ENCODE measurements around the gene RAD52. TPM values are rescaled to one million over a fixed set of nuclear protein-coding genes. Genes with fewer than 3 reads are reported as not detected.

Gene RAD52
- total RNA-seq (2014; rRNA removed; shearing (Covaris generic); ENCODE audit: low replicate concordance), result 14.9 and 23.5 TPM in 2 replicates

DNA sequence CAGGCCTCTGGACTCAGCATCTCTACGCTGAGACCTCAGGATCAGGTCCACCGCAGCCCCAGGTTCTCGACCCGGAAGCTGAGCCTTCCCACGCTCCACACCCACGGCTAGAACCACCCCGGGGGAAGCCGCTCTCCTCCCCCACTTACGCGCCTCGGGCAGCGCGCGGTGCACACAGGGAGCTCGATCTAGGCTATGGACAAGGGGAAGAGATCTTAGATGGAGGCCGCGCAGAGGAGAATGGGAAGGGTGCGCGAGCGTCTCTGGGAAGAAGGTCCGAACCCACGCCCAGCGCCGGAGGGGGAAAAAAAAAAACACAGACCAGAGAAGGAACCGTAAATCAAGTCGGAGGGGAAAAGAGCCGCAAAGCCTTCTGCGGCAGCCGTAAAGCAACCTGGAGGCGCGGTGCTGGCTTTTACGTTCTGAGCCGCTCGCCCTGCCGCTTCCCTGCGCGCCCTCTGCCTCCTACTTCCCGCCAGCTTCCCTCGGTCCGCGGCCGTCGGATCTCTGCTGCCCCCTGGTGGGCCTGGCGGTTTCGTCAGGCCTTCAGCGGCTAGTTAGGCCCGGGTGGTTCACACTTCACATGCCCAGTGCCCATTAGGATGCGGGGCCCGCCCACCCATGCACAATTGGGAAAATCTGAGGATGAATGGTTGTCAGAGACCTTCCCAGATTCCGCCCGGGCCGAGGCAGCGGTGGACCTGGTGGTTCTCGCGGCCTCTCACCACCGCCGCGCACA lies at the start of gene RAD52:
Gene RAD52 (minus strand): TSS at position 242 of the 739 bp plus-strand sequence. CDS start 16,636 bp downstream, outside the sequence.
- peak within 1 kb of the TSS; percentile 70 for H3K4me3 ChIP-seq (ENCODE audit: low read length)
- DNase-seq, result peak; percentile 99
- peak within 1 kb of the TSS; percentile 85 for H3K4me2 ChIP-seq (ENCODE audit: low read depth, low read length, poor library complexity, severe bottlenecking)

DNA sequence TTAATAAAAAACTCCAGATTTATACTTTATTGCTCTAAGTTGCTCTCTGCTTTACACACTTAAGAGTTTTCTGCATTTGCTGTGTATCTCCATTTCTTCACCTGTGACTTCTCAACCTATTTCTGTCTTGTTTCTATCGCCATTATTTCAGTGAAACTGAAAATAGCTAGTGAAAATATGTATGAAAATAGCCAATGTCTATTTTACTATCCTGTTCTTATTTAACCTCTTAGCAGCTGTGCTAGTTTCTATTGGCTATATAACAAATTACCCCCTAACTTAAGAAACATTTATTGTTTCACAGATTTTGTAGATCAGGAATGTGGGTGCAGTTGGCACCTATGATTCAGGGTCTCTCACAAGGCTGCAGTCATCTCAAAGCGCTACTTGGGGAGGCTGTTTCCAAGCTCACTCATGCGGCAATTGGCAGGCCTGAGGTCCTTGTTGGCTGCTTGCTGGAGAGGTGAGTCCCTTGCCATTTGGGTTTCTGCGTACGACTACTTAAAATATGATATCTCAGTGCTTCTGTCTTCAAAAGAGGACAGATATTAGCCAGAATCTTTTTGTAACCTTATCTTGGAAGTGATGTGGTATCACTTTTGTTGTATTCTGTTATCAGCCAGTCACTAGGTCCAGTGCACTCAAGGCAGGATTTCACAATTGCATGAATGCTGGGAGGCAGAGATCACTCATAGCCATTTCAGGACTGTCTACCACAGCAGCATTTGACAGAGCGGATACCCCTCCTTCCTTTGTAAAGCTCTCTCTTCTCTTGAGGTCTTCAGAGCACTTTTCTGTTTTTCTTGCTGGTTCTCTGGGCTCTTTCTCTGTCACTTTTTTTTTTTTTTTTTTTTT lies 48.8 kb upstream of the RAD52 start:
- no peaks in the 10 kb centered on the region for H3K36me3 ChIP-seq (ENCODE audit: insufficient read depth, low read length)
- peak overlapping the region; percentile 40; the same call in 1 of the 2 replicates for H3K9ac ChIP-seq (ENCODE audit: low read length)
- H3K79me2 ChIP-seq (ENCODE audit: low read length), result no peaks in the 10 kb centered on the region
- no peaks in the 10 kb centered on the region for H3K9me2 ChIP-seq (replicated peaks; ENCODE audit: insufficient read depth, low read length)
- H3K4me1 ChIP-seq (ENCODE audit: low read length), result peaks cover 21% of the 10 kb centered on the region
- H2AFZ ChIP-seq (ENCODE audit: low read length), result no peak overlapping the region
- H3K27ac ChIP-seq (ENCODE audit: low read length), result no peak overlapping the region
- H3K4me3 ChIP-seq (ENCODE audit: low read length), result peak overlapping the region; percentile 9; the same call in 1 of the 2 replicates
- H3K9me3 ChIP-seq (ENCODE audit: low read length), result no peaks in the 10 kb centered on the region
- H3K4me2 ChIP-seq (ENCODE audit: low read depth, low read length, poor library complexity, severe bottlenecking), result peak overlapping the region; percentile 66
- peaks cover 7% of the 10 kb centered on the region for H4K20me1 ChIP-seq (ENCODE audit: insufficient read depth, low read depth, low read length)
- no peaks in the 10 kb centered on the region for H3K27me3 ChIP-seq (ENCODE audit: low read length)
- DNase-seq, result peak; percentile 52

More for the DNA sequence above, at the start of gene RAD52:
- Histone ChIP-seq H3K27me3 (ENCODE audit: low read length) (no peaks in the 10 kb centered on the region), H4K20me1 (ENCODE audit: insufficient read depth, low read depth, low read length) (no peaks in the 10 kb centered on the region), H3K36me3 (ENCODE audit: insufficient read depth, low read length) (no peaks in the 10 kb centered on the region), H3K4me1 (ENCODE audit: low read length) (peaks cover 26% of the 10 kb centered on the region), H3K27ac (ENCODE audit: low read length) (peak within 1 kb of the TSS; percentile 80), H2AFZ (ENCODE audit: low read length) (peak within 1 kb of the TSS; percentile 95), H3K9me3 (ENCODE audit: low read length) (no peaks in the 10 kb centered on the region), H3K9me2 (replicated peaks; ENCODE audit: insufficient read depth, low read length) (no peaks in the 10 kb centered on the region), H3K9ac (ENCODE audit: low read length) (peak within 1 kb of the TSS; percentile 80), H3K79me2 (ENCODE audit: low read length) (peaks cover 39% of the 10 kb centered on the region)

DNA sequence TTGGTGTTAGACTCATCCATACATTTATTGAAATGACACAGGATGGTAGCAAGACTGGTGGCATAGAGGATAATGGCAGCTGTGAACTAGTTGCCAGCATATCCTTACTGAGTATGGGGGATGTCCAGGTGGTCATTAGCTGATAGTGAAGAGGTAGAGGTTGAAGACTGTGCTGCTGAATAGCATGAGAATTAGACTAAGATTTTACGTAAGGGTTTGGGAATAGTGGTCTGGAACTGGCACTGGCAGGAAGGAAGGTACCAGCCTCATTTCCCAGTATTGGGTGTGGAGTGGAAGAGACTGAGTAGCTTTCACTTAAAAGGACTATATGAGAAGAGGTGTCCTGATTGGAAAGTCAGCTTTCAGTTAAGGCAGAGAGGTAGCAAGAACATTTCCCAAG lies 48.0 kb upstream of the RAD52 start:
- H3K4me2 ChIP-seq (ENCODE audit: low read depth, low read length, poor library complexity, severe bottlenecking), result peak overlapping the region; percentile 66
- 0 out of 2 replicates have a peak, but pooled peaks cover 2% of the 10 kb centered on the region for H3K79me2 ChIP-seq (ENCODE audit: low read length)
- H3K9me3 ChIP-seq (ENCODE audit: low read length), result no peaks in the 10 kb centered on the region
- no peak overlapping the region for H3K4me3 ChIP-seq (ENCODE audit: low read length)
- H3K27me3 ChIP-seq (ENCODE audit: low read length), result no peaks in the 10 kb centered on the region
- no peak overlapping the region for H3K9ac ChIP-seq (ENCODE audit: low read length)
- peaks cover 10% of the 10 kb centered on the region for H4K20me1 ChIP-seq (ENCODE audit: insufficient read depth, low read depth, low read length)
- peaks cover 22% of the 10 kb centered on the region for H3K4me1 ChIP-seq (ENCODE audit: low read length)
- H3K27ac ChIP-seq (ENCODE audit: low read length), result no peak overlapping the region
- DNase-seq, result no peak
- H3K9me2 ChIP-seq (replicated peaks; ENCODE audit: insufficient read depth, low read length), result no peaks in the 10 kb centered on the region
- H3K36me3 ChIP-seq (ENCODE audit: insufficient read depth, low read length), result no peaks in the 10 kb centered on the region
- H2AFZ ChIP-seq (ENCODE audit: low read length), result no peak overlapping the region

DNA sequence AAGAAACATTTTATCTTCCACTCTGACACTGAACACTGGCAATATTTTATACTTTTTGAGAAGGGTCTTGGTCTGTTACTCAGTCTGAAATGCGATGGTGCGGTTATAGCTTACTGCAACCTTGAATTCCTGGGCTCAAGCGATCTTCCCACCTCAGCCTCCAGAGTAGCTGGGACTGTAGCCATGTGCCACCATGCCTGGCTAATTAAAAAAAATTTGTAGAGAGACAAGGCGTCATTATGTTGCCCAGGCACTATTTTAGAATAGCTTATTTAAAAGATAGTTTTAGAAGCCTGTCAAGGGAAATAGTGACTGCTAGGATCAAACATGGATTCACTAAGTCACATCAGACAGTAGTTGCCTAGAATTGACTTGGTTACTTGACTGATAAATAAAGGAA lies 47.4 kb upstream of the RAD52 start:
- Histone ChIP-seq H3K9me3 (ENCODE audit: low read length) (no peaks in the 10 kb centered on the region), H3K79me2 (ENCODE audit: low read length) (0 out of 2 replicates have a peak, but pooled peaks cover 3% of the 10 kb centered on the region), H3K9me2 (replicated peaks; ENCODE audit: insufficient read depth, low read length) (no peaks in the 10 kb centered on the region), H3K27ac (ENCODE audit: low read length) (no peak overlapping the region), H3K4me1 (ENCODE audit: low read length) (peaks cover 29% of the 10 kb centered on the region), H2AFZ (ENCODE audit: low read length) (no peak overlapping the region), H3K9ac (ENCODE audit: low read length) (no peak overlapping the region), H3K27me3 (ENCODE audit: low read length) (no peaks in the 10 kb centered on the region), H3K4me2 (ENCODE audit: low read depth, low read length, poor library complexity, severe bottlenecking) (no peak overlapping the region), H4K20me1 (ENCODE audit: insufficient read depth, low read depth, low read length) (peaks cover 11% of the 10 kb centered on the region), H3K4me3 (ENCODE audit: low read length) (no peak overlapping the region), H3K36me3 (ENCODE audit: insufficient read depth, low read length) (no peaks in the 10 kb centered on the region)
- no peak for DNase-seq

DNA sequence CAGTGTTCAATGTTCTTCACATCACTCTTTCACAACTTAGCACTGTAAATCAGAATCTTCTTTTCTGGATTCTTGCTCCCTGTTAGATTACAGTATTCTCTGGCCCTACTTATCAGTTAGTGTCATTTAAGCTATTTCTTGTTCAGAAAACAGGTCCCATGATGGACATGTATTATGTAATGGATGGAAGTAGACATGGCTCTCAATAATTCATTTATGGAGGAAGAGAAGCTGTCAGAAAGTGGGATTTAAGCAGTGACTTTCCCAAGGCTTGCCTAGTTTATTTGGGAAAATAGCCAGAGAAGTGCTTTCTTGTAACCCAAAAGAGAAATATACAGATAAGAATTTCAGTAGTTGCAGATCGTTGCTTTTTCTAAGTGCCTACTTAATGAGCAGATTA lies 43.2 kb upstream of the RAD52 start:
- Histone ChIP-seq H3K4me3 (ENCODE audit: low read length) (no peak overlapping the region), H3K27ac (ENCODE audit: low read length) (no peak overlapping the region)

DNA sequence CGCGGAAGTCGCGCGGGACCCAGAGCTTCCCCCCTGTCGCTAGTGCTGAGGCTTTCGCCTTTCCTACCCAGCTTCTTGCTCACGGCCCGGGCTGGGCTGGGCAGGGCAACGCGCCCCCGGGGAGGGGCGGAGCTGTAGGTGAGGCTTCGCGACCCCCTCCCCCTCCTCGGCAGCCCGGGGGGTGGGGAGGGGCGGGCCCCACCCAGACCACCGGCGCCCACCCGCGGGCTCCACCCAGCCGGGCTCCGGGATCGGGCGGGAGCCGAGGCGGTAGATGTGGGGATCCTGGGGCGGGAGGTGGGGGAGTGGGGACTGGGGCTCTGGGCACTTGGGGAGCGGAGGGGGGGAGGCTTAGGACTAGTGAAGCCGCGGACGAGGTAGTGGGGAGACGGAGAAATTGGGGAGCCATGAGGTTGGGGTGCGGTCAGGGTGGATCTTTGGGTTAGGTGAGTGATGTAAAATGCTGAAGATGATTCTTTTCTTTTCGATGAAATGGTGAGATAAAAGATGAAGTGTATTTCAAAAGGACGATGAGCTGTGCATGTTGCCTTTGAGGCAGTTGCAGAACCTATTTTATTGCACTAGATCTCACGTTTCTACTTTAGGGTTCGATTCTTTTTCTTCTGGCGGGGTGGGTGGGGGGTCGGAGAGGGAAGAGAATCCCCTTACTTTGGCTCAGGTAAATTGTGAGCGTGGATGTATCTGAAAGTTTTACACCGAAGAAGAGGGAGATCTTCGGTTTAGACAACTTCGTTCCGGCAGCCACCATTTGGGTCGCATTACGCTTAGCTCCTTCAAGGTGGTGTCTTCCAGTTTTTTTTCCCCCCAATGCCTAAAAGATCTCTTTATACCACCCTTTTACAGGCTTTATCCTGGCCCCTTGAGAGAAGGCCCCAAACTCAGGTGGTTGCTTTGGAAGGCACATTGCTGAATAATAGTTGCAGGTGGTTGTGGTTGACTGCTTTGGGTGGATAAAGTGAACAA lies 42.1 kb upstream of the RAD52 start:
- peak; percentile 41 for DNase-seq
- Histone ChIP-seq H3K36me3 (ENCODE audit: insufficient read depth, low read length) (no peaks in the 10 kb centered on the region), H3K27me3 (ENCODE audit: low read length) (no peaks in the 10 kb centered on the region), H3K9ac (ENCODE audit: low read length) (peak overlapping the region; percentile 88), H2AFZ (ENCODE audit: low read length) (peak overlapping the region; percentile 40), H3K9me3 (ENCODE audit: low read length) (no peaks in the 10 kb centered on the region), H4K20me1 (ENCODE audit: insufficient read depth, low read depth, low read length) (peaks cover 4% of the 10 kb centered on the region), H3K27ac (ENCODE audit: low read length) (no peak overlapping the region), H3K4me2 (ENCODE audit: low read depth, low read length, poor library complexity, severe bottlenecking) (peak overlapping the region; percentile 64), H3K4me1 (ENCODE audit: low read length) (peaks cover 33% of the 10 kb centered on the region), H3K79me2 (ENCODE audit: low read length) (0 out of 2 replicates have a peak, but pooled peaks cover 3% of the 10 kb centered on the region), H3K9me2 (replicated peaks; ENCODE audit: insufficient read depth, low read length) (no peaks in the 10 kb centered on the region), H3K4me3 (ENCODE audit: low read length) (peak overlapping the region; percentile 78)

More for the DNA sequence above, 43.2 kb upstream of the RAD52 start:
- Histone ChIP-seq H3K4me1 (ENCODE audit: low read length) (peaks cover 38% of the 10 kb centered on the region), H3K79me2 (ENCODE audit: low read length) (0 out of 2 replicates have a peak, but pooled peaks cover 3% of the 10 kb centered on the region), H2AFZ (ENCODE audit: low read length) (no peak overlapping the region), H4K20me1 (ENCODE audit: insufficient read depth, low read depth, low read length) (peaks cover 8% of the 10 kb centered on the region), H3K9me3 (ENCODE audit: low read length) (no peaks in the 10 kb centered on the region), H3K27me3 (ENCODE audit: low read length) (no peaks in the 10 kb centered on the region), H3K4me2 (ENCODE audit: low read depth, low read length, poor library complexity, severe bottlenecking) (peak overlapping the region; percentile 64), H3K9me2 (replicated peaks; ENCODE audit: insufficient read depth, low read length) (no peaks in the 10 kb centered on the region), H3K9ac (ENCODE audit: low read length) (no peak overlapping the region), H3K36me3 (ENCODE audit: insufficient read depth, low read length) (no peaks in the 10 kb centered on the region)
- peak; percentile 42 for DNase-seq

DNA sequence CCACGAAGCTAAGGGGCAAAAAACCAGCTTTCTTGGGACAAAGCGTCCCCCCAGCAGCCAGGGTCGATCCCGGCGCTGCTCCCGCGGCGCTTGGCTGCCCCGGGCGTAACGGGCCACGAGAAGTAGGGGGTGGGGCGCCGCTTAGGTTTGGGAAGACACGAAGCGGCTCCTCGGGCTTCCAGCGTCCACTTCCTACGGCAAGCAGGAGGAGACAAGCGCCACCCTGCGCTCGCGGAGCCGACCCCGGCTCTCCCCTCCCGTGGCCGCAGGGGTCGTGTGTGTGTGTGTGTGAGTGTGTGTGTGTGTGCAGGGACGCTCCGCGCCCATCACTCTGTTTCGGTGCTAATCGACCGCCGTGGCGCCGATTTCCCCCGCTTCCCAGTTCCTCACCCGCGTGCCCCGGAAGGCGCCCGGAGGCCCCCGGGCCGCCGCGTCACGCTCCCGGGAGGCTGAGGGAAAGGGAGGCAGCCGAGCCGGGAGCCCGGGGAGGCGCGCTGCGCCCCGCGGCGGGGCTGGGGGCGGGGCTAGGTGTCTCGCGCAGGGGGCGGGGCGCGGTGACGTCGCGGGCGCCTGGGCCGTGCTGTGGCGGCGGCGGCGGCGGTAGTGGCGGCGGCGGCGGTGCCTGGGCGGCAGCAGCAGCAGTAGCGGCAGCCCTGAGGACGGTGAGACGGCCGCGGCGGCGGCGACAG lies 41.3 kb upstream of the RAD52 start, which contains the start of gene ERC1:
Gene ERC1 (plus strand): TSS at position 563 of the 689 bp plus-strand sequence. CDS start 36,681 bp downstream, outside the sequence.
- Histone ChIP-seq H3K79me2 (ENCODE audit: low read length) (0 out of 2 replicates have a peak, but pooled peaks cover 3% of the 10 kb centered on the region), H3K27ac (ENCODE audit: low read length) (no peak within 1 kb of the TSS)

More for the DNA sequence above, 41.3 kb upstream of the RAD52 start, which contains the start of gene ERC1:
- DNase-seq, result peak; percentile 91
- Histone ChIP-seq H3K27me3 (ENCODE audit: low read length) (no peaks in the 10 kb centered on the region), H3K4me2 (ENCODE audit: low read depth, low read length, poor library complexity, severe bottlenecking) (peak within 1 kb of the TSS; percentile 98), H3K9me2 (replicated peaks; ENCODE audit: insufficient read depth, low read length) (no peaks in the 10 kb centered on the region), H3K36me3 (ENCODE audit: insufficient read depth, low read length) (no peaks in the 10 kb centered on the region), H3K9me3 (ENCODE audit: low read length) (no peaks in the 10 kb centered on the region), H3K9ac (ENCODE audit: low read length) (peak within 1 kb of the TSS; percentile 88), H4K20me1 (ENCODE audit: insufficient read depth, low read depth, low read length) (peaks cover 4% of the 10 kb centered on the region), H3K4me1 (ENCODE audit: low read length) (peaks cover 33% of the 10 kb centered on the region), H3K4me3 (ENCODE audit: low read length) (peak within 1 kb of the TSS; percentile 78), H2AFZ (ENCODE audit: low read length) (peak within 1 kb of the TSS; percentile 97)

Data from Karpas-422 (cell line).